Activated CD8-positive, alpha-beta memory T cell treated with anti-CD3 and anti-CD28 coated beads for 24 hours (primary cell): ENCODE results near the gene GRAP.

ENCODE experiments used
- DNase-seq: peaks from one replicate; pipeline ENCODE4 v3.0.0-alpha.2; 2020

GRAP gene

GRCh38 chr17:19001907-19002590 is 44.7 kb downstream of the GRAP start:
- DNase-seq: no peak

- no peak for DNase-seq
Observed at GRCh38 chr17:19000531-19001325, 46.0 kb downstream of the GRAP start.

- no peak for DNase-seq
Observed at GRCh38 chr17:18999911-19000310, 46.8 kb downstream of the GRAP start.

GRCh38 chr17:18999394-18999793 is 47.4 kb downstream of the GRAP start:
- DNase-seq: no peak

GRCh38 chr17:18997650-18998196 is 49.0 kb downstream of the GRAP start:
- DNase-seq: no peak

- DNase-seq: no peak
Observed at GRCh38 chr17:18996458-18996857, 50.3 kb downstream of the GRAP start.

- no peak for DNase-seq
Observed at GRCh38 chr17:18995220-18995619, 51.5 kb downstream of the GRAP start.

- DNase-seq: no peak
Observed at GRCh38 chr17:18994631-18995030, 52.1 kb downstream of the GRAP start.

- no peak for DNase-seq
Observed at GRCh38 chr17:18993905-18994526, 52.7 kb downstream of the GRAP start.

GRCh38 chr17:18992454-18993130 is 54.2 kb downstream of the GRAP start:
- no peak for DNase-seq

GRCh38 chr17:18991531-18992315 is 55.0 kb downstream of the GRAP start:
- DNase-seq: no peak

- DNase-seq: no peak
Observed at GRCh38 chr17:18990331-18990730, 56.4 kb downstream of the GRAP start.

GRCh38 chr17:18988546-18989173 is 58.1 kb downstream of the GRAP start:
- DNase-seq: no peak

GRCh38 chr17:18987862-18988545 is 58.8 kb downstream of the GRAP start:
- DNase-seq: no peak

- no peak for DNase-seq
Observed at GRCh38 chr17:18987230-18987610, 59.5 kb downstream of the GRAP start.

GRCh38 chr17:18986541-18987229 is 60.1 kb downstream of the GRAP start:
- DNase-seq: no peak

- DNase-seq: no peak
Observed at GRCh38 chr17:18985475-18985874, 61.3 kb downstream of the GRAP start.

GRCh38 chr17:18984273-18985114 is 62.3 kb downstream of the GRAP start:
- no peak for DNase-seq

GRCh38 chr17:18981642-18982424 is 64.9 kb downstream of the GRAP start:
- no peak for DNase-seq
